Measurements from ENCODE around the gene PNMA8B.
"Not testable (repeated sequence)": the region's sequence is repeated elsewhere in the genome, so short reads cannot be mapped to it uniquely, and the experiment has no call there.

Gene PNMA8B

GRCh38 chr19:46497773-46498172 is 2.1 kb upstream of the PNMA8B start:
- Histone ChIP-seq H3K79me2 (ENCODE audit: low read length) (no peaks in the 10 kb centered on the region), H3K27ac (ENCODE audit: low read length) (no peak overlapping the region), H4K20me1 (ENCODE audit: insufficient read depth, low read length) (no peaks in the 10 kb centered on the region), H3K9me2 (replicated peaks; ENCODE audit: insufficient read depth, low read length) (no peaks in the 10 kb centered on the region), H3K4me1 (ENCODE audit: low read length) (no peaks in the 10 kb centered on the region), H3K27me3 (replicated peaks; ENCODE audit: insufficient read depth, low read length) (peaks cover 84% of the 10 kb centered on the region), H3K9me3 (replicated peaks; ENCODE audit: insufficient read depth, low read length) (no peaks in the 10 kb centered on the region), H3F3A (ENCODE audit: insufficient read depth, low read length) (no peaks in the 10 kb centered on the region), H3K9ac (ENCODE audit: low read length) (no peak overlapping the region), H3K36me3 (replicated peaks; ENCODE audit: insufficient read depth, low read length) (no peaks in the 10 kb centered on the region), H3K4me3 (ENCODE audit: low read length) (no peak overlapping the region), H2AFZ (ENCODE audit: low read length) (no peak overlapping the region), H3K4me2 (ENCODE audit: low read depth, low read length) (no peak overlapping the region)
- TF ChIP-seq EZH2phosphoT487 (IDR thresholded peaks at IDR 0.05; ENCODE audit: low read length), result no peak
- TF ChIP-seq EZH2 (optimal IDR thresholded peaks at IDR 0.05; ENCODE audit: low read depth, low read length), result no peak
- TF ChIP-seq, protein P1, sequence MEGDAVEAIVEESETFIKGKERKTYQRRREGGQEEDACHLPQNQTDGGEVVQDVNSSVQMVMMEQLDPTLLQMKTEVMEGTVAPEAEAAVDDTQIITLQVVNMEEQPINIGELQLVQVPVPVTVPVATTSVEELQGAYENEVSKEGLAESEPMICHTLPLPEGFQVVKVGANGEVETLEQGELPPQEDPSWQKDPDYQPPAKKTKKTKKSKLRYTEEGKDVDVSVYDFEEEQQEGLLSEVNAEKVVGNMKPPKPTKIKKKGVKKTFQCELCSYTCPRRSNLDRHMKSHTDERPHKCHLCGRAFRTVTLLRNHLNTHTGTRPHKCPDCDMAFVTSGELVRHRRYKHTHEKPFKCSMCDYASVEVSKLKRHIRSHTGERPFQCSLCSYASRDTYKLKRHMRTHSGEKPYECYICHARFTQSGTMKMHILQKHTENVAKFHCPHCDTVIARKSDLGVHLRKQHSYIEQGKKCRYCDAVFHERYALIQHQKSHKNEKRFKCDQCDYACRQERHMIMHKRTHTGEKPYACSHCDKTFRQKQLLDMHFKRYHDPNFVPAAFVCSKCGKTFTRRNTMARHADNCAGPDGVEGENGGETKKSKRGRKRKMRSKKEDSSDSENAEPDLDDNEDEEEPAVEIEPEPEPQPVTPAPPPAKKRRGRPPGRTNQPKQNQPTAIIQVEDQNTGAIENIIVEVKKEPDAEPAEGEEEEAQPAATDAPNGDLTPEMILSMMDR (IDR thresholded peaks at IDR 0.05; ENCODE audit: low read length), result no peak
- DNase-seq, result no peak

- not testable (repeated sequence) for DNase-seq; H3K36me3 ChIP-seq (replicated peaks; ENCODE audit: insufficient read depth, low read length); H3K9me2 ChIP-seq (replicated peaks; ENCODE audit: insufficient read depth, low read length); H3K27ac ChIP-seq (ENCODE audit: low read length); H3F3A ChIP-seq (ENCODE audit: insufficient read depth, low read length); H3K4me2 ChIP-seq (ENCODE audit: low read depth, low read length); H3K4me3 ChIP-seq (ENCODE audit: low read length); H3K4me1 ChIP-seq (ENCODE audit: low read length); H3K79me2 ChIP-seq (ENCODE audit: low read length); H4K20me1 ChIP-seq (ENCODE audit: insufficient read depth, low read length); H2AFZ ChIP-seq (ENCODE audit: low read length); H3K9me3 ChIP-seq (replicated peaks; ENCODE audit: insufficient read depth, low read length); H3K9ac ChIP-seq (ENCODE audit: low read length)
- peaks cover 86% of the 10 kb centered on the region for H3K27me3 ChIP-seq (replicated peaks; ENCODE audit: insufficient read depth, low read length)
Observed at GRCh38 chr19:46496886-46497285, 1.2 kb upstream of the PNMA8B start.

DNA sequence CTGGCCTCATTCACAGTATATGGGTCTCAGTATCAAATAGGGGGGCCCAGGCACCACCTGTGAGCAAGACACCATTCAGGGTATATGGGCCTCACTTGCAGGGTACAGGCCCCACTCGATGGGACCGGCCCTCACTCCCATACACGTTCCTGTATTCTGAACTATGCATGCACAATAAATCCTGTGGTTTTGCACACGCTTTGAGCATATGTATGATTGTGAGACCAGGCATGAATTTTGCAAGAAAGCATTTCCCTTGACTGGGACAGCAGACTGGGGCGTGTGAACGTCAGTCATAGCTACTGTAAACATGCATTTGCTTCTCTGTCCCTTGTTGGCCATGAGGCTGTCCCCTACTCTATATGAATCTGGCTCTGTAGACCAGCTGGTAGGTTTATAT is 637 bp upstream of the PNMA8B start:
- Histone ChIP-seq H3K9ac (ENCODE audit: low read length) (no peak overlapping the region), H3K79me2 (ENCODE audit: low read length) (no peaks in the 10 kb centered on the region), H3K36me3 (replicated peaks; ENCODE audit: insufficient read depth, low read length) (no peaks in the 10 kb centered on the region), H3F3A (ENCODE audit: insufficient read depth, low read length) (no peaks in the 10 kb centered on the region), H3K4me1 (ENCODE audit: low read length) (no peaks in the 10 kb centered on the region), H3K4me2 (ENCODE audit: low read depth, low read length) (no peak overlapping the region), H3K9me3 (replicated peaks; ENCODE audit: insufficient read depth, low read length) (no peaks in the 10 kb centered on the region), H4K20me1 (ENCODE audit: insufficient read depth, low read length) (no peaks in the 10 kb centered on the region), H3K4me3 (ENCODE audit: low read length) (no peak overlapping the region), H3K9me2 (replicated peaks; ENCODE audit: insufficient read depth, low read length) (no peaks in the 10 kb centered on the region), H3K27me3 (replicated peaks; ENCODE audit: insufficient read depth, low read length) (peaks cover 90% of the 10 kb centered on the region), H3K27ac (ENCODE audit: low read length) (no peak overlapping the region), H2AFZ (ENCODE audit: low read length) (no peak overlapping the region)
- TF ChIP-seq EZH2phosphoT487 (IDR thresholded peaks at IDR 0.05; ENCODE audit: low read length), result no peak
- no peak for TF ChIP-seq EZH2 (optimal IDR thresholded peaks at IDR 0.05; ENCODE audit: low read depth, low read length)
- TF ChIP-seq, protein P1 (IDR thresholded peaks at IDR 0.05; ENCODE audit: low read length), result no peak
- DNase-seq, result no peak

- Histone ChIP-seq H3K9ac (ENCODE audit: low read length) (no peak overlapping the region), H3K4me3 (ENCODE audit: low read length) (no peak overlapping the region), H3F3A (ENCODE audit: insufficient read depth, low read length) (no peaks in the 10 kb centered on the region), H3K27me3 (replicated peaks; ENCODE audit: insufficient read depth, low read length) (peaks cover 93% of the 10 kb centered on the region), H3K27ac (ENCODE audit: low read length) (no peak overlapping the region), H3K79me2 (ENCODE audit: low read length) (no peaks in the 10 kb centered on the region), H2AFZ (ENCODE audit: low read length) (no peak overlapping the region), H3K9me3 (replicated peaks; ENCODE audit: insufficient read depth, low read length) (no peaks in the 10 kb centered on the region), H3K9me2 (replicated peaks; ENCODE audit: insufficient read depth, low read length) (no peaks in the 10 kb centered on the region), H3K4me2 (ENCODE audit: low read depth, low read length) (no peak overlapping the region), H3K36me3 (replicated peaks; ENCODE audit: insufficient read depth, low read length) (no peaks in the 10 kb centered on the region), H3K4me1 (ENCODE audit: low read length) (no peaks in the 10 kb centered on the region), H4K20me1 (ENCODE audit: insufficient read depth, low read length) (no peaks in the 10 kb centered on the region)
- DNase-seq, result no peak
- TF ChIP-seq EZH2phosphoT487 (IDR thresholded peaks at IDR 0.05; ENCODE audit: low read length), result no peak
- no peak for TF ChIP-seq EZH2 (optimal IDR thresholded peaks at IDR 0.05; ENCODE audit: low read depth, low read length)
- TF ChIP-seq, protein P1 (IDR thresholded peaks at IDR 0.05; ENCODE audit: low read length), result no peak
Observed at GRCh38 chr19:46494941-46495785, 504 bp downstream of the PNMA8B start.

Measured in MM.1S (cell line).